Thyroid gland (tissue), 4 donors: ENCODE results near the gene FUOM.

Experiments used
- POLR2A ChIP-seq, 2 donors: fragments of 450-650 bp; IDR thresholded peaks; one replicate each; pipeline ENCODE4 v1.6.1; 2017; ENCODE audit warnings: antibody characterized with exemption in 2 of 2, mild to moderate bottlenecking in 2 of 2, moderate library complexity in 1 of 2
- TF ChIP-seq, protein P1 (sequence below), 6 experiments: fragments of 200-600 bp in 3 of 6; fragments of 450-650 bp in 3 of 6; sonication (generic) in 3 of 6; IDR thresholded peaks; one replicate each; pipeline ENCODE4 v1.5.1; 2016 to 2019; ENCODE audit warnings: antibody characterized with exemption in 6 of 6, mild to moderate bottlenecking in 2 of 6, inconsistent platforms in 1 of 6, moderate library complexity in 1 of 6

GRCh38 chr10:133356549-133357284 is 1.1 kb downstream of the FUOM start:
- TF ChIP-seq, protein P1, sequence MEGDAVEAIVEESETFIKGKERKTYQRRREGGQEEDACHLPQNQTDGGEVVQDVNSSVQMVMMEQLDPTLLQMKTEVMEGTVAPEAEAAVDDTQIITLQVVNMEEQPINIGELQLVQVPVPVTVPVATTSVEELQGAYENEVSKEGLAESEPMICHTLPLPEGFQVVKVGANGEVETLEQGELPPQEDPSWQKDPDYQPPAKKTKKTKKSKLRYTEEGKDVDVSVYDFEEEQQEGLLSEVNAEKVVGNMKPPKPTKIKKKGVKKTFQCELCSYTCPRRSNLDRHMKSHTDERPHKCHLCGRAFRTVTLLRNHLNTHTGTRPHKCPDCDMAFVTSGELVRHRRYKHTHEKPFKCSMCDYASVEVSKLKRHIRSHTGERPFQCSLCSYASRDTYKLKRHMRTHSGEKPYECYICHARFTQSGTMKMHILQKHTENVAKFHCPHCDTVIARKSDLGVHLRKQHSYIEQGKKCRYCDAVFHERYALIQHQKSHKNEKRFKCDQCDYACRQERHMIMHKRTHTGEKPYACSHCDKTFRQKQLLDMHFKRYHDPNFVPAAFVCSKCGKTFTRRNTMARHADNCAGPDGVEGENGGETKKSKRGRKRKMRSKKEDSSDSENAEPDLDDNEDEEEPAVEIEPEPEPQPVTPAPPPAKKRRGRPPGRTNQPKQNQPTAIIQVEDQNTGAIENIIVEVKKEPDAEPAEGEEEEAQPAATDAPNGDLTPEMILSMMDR (IDR thresholded peaks at IDR 0.05): no peak
- no peak for TF ChIP-seq POLR2A (IDR thresholded peaks at IDR 0.05)
